ENCODE results near the gene ACTN4.

- TF ChIP-seq CTCF (IDR thresholded peaks at IDR 0.05): no peak
- no peak for TF ChIP-seq TCF7L2 (IDR thresholded peaks at IDR 0.05; ENCODE audit: low read depth, low read length)
- TF ChIP-seq REST (IDR thresholded peaks at IDR 0.05; ENCODE audit: insufficient read depth in 1 of 2, low read depth in 2 of 2, low read length in 1 of 2): no peak
- no peak; the same call in 1 of the 2 replicates for TF ChIP-seq POLR2AphosphoS5 (IDR thresholded peaks at IDR 0.05; ENCODE audit: low read depth, low read length)
- no peak; the same call in 1 of the 2 replicates for TF ChIP-seq SIN3A (IDR thresholded peaks at IDR 0.05; ENCODE audit: borderline replicate concordance, insufficient read depth, low read depth, low read length)
Measured at GRCh38 chr19:38725469-38726283, 78.2 kb downstream of the ACTN4 start.

All from Panc1 (cell line).